Adrenal gland (tissue), 12 donors: ENCODE results near the gene BMP2K. TPM values are rescaled to one million over a fixed set of nuclear protein-coding genes. Genes with fewer than 3 reads are reported as not detected.

Source experiments
- DNase-seq, 7 donors: peaks; one replicate each; pipeline ENCODE4 v3.0.0-alpha.2; 2019 to 2020
- H3K27ac ChIP-seq, 5 donors: fragments of 200-600 bp; sonication (generic) in 4 of 5; 1 replicate in 3 of 5; 2 replicates in 2 of 5; pipeline versions ENCODE4 v1.5.1 to v1.8.0; 2016 to 2020; ENCODE audit warnings: mild to moderate bottlenecking in 1 of 5
- H3K27me3 ChIP-seq: fragments of 200-600 bp; 2 replicates; pipeline ENCODE4 v1.8.0; 2021
- H3K36me3 ChIP-seq, 2 donors: fragments of 200-600 bp; replicated peaks in 1 of 2; 1 replicate in 1 of 2; 2 replicates in 1 of 2; pipeline versions ENCODE4 v1.5.1 to v1.8.0; 2018 to 2022
- H3K4me1 ChIP-seq, 2 donors: fragments of 200-600 bp; replicated peaks in 1 of 2; 1 replicate in 1 of 2; 2 replicates in 1 of 2; pipeline versions ENCODE4 v1.5.1 to v1.8.0; 2018 to 2021
- H3K4me3 ChIP-seq, 4 donors: fragments of 200-600 bp; sonication (generic) in 3 of 4; one replicate each; pipeline ENCODE4 v1.5.1; 2016 to 2018
- H3K9me3 ChIP-seq, 3 donors: fragments of 200-600 bp; sonication (generic) in 1 of 3; replicated peaks in 1 of 3; 1 replicate in 2 of 3; 2 replicates in 1 of 3; pipeline versions ENCODE4 v1.5.1 to v1.8.0; 2016 to 2021
- CTCF ChIP-seq, 6 experiments: fragments of 450-650 bp in 4 of 6; fragments of 200-600 bp in 2 of 6; sonication (generic) in 1 of 6; IDR thresholded peaks; 1 replicate in 5 of 6; 2 replicates in 1 of 6; pipeline versions ENCODE4 v1.5.1 to v1.8.0; 2016 to 2021; ENCODE audit warnings: antibody characterized with exemption in 6 of 6, mild to moderate bottlenecking in 2 of 6, moderate library complexity in 1 of 6
- POLR2A ChIP-seq, 2 donors: fragments of 450-650 bp; IDR thresholded peaks; one replicate each; pipeline ENCODE4 v1.6.1; 2017; ENCODE audit warnings: antibody characterized with exemption in 2 of 2, mild to moderate bottlenecking in 2 of 2, moderate library complexity in 1 of 2
- WGBS, 4 donors: extraction: QIAGEN DNeasy Blood & Tissue Kit in 2 of 4; methylation state at CpG; one replicate each; pipeline versions ENCODE4 v1.1.5 to v1.1.7; 2013 to 2017; 5-methylcytosine and 5-hydroxymethylcytosine counted together
- intact Hi-C, 2 donors: fragments of 100-400 bp; cut with DNase I; formaldehyde crosslinking; loops; one replicate each; pipeline versions ENCODE4 v1.14.1 to v1.15.0; 2022 to 2023
- polyA plus RNA-seq, 3 donors: library from polyadenylated mRNA; stranded (reverse); fragments of 200-250 nt in 2 of 3; fragments of 350-450 nt in 1 of 3; fragmentation: Illumina TruSeq in 1 of 3; extraction: RNeasy Lipid Tissue Mini Kit (QIAGEN cat#74804) in 1 of 3; gene quantifications; one replicate each; pipeline ENCODE4 v1.2.3, GENCODE V29; 2013 to 2014
- total RNA-seq, 9 donors: library from RNA; depleted of rRNA in 4 of 9; stranded (reverse); fragments of >200 nt in 4 of 9; fragments of 120-200 nt in 1 of 9; fragmentation: NEBNext Ultra II Directional in 1 of 9; extraction: Animal tissue kit (Norgen Biotek cat#: 25700) in 1 of 9; gene quantifications; one replicate each; pipeline versions ENCODE4 v1.1.0 to v1.2.4, GENCODE V29; 2013 to 2023
- donor health status: healthy with polysubstance abuse.
- donor health status: Bipolar disorder and iron deficiency.
- donor health status: DM: yes; HTN: yes; CAD: no.
- donor health status: DM: no; HTN: no; CAD: no.
- donor health status: DM: no; HTN: no; CAD: no.
- donor health status: DM: yes; HTN: yes; CAD: no.

BMP2K gene
- total and polyA plus RNA-seq, 12 donors, result 8.7 to 73.2 (median 35.8) TPM

- intact Hi-C loops, result no loop called here
- Histone ChIP-seq H3K27me3 (no peaks in the 10 kb centered on the region), H3K4me1 (no peaks in the 10 kb centered on the region), H3K27ac (no peak overlapping the region), H3K4me3 (no peak overlapping the region), H3K9me3 (no peaks in the 10 kb centered on the region), H3K36me3 (no peaks in the 10 kb centered on the region)
- TF ChIP-seq POLR2A (IDR thresholded peaks at IDR 0.05), result no peak
- DNase-seq, result no peak
- 73 to 80% (median 75%) methylated on average over 2 of the region's 2 CpGs for whole genome bisulfite sequencing, 4 donors
Measured at GRCh38 chr4:78845472-78845871, 69.3 kb downstream of the BMP2K start.

- Histone ChIP-seq H3K27me3 (no peaks in the 10 kb centered on the region), H3K27ac (no peak overlapping the region), H3K36me3 (no peaks in the 10 kb centered on the region), H3K4me1 (no peaks in the 10 kb centered on the region), H3K4me3 (no peak overlapping the region), H3K9me3 (no peaks in the 10 kb centered on the region)
- intact Hi-C loops, result no loop called here
- no peak for TF ChIP-seq CTCF (IDR thresholded peaks at IDR 0.05)
- TF ChIP-seq POLR2A (IDR thresholded peaks at IDR 0.05), result no peak
- DNase-seq, result no peak
Measured at GRCh38 chr4:78846258-78846657, 70.1 kb downstream of the BMP2K start.

GRCh38 chr4:78862314-78862737 lies 86.2 kb downstream of the BMP2K start:
- TF ChIP-seq POLR2A (IDR thresholded peaks at IDR 0.05) (no peak), CTCF (IDR thresholded peaks at IDR 0.05) (no peak)

GRCh38 chr4:78863254-78863869 lies 87.2 kb downstream of the BMP2K start:
- Histone ChIP-seq H3K27me3 (no peaks in the 10 kb centered on the region), H3K4me3 (no peak overlapping the region), H3K36me3 (peaks cover 0 to 21% of the 10 kb centered on the region in 2 donors), H3K4me1 (no peaks in the 10 kb centered on the region), H3K9me3 (no peaks in the 10 kb centered on the region), H3K27ac (no peak overlapping the region)
- WGBS, 4 donors, result 81 to 91% (median 86%) methylated on average over 5 of the region's 5 CpGs
- TF ChIP-seq POLR2A (IDR thresholded peaks at IDR 0.05), result no peak
- no peak for TF ChIP-seq CTCF (IDR thresholded peaks at IDR 0.05)
- no peak for DNase-seq
- intact Hi-C loops, result loop anchor here (10.0 kb wide), 2 partner anchors 219 to 249 kb away; no protein-coding TSS in a partner anchor

More at GRCh38 chr4:78862314-78862737, 86.2 kb downstream of the BMP2K start:
- DNase-seq, result no peak
- H3K9me3 ChIP-seq, result no peaks in the 10 kb centered on the region
- WGBS, 4 donors, result 90 to 96% (median 93%) methylated on average over 2 of the region's 2 CpGs
- no peak overlapping the region for H3K4me3 ChIP-seq
- H3K27me3 ChIP-seq, result no peaks in the 10 kb centered on the region
- peaks cover 0 to 13% of the 10 kb centered on the region in 2 donors for H3K36me3 ChIP-seq
- H3K27ac ChIP-seq, result no peak overlapping the region
- intact Hi-C loops, result loop anchor here (10.0 kb wide), 2 partner anchors 218 to 248 kb away; no protein-coding TSS in a partner anchor
- peaks cover 0 to 3% of the 10 kb centered on the region in 2 donors for H3K4me1 ChIP-seq

GRCh38 chr4:78863991-78864390 lies 87.8 kb downstream of the BMP2K start:
- Histone ChIP-seq H3K4me3 (no peak overlapping the region), H3K27me3 (no peaks in the 10 kb centered on the region), H3K27ac (no peak overlapping the region), H3K9me3 (no peaks in the 10 kb centered on the region), H3K4me1 (no peaks in the 10 kb centered on the region), H3K36me3 (peaks cover 0 to 21% of the 10 kb centered on the region in 2 donors)
- intact Hi-C loops, result loop anchor here (2.0 to 10.0 kb wide), 3 partner anchors 219 to 253 kb away; no protein-coding TSS in a partner anchor
- DNase-seq, result no peak
- no peak for TF ChIP-seq POLR2A (IDR thresholded peaks at IDR 0.05)
- no peak for TF ChIP-seq CTCF (IDR thresholded peaks at IDR 0.05)
- WGBS, 4 donors, result 73 to 84% (median 74%) methylated on average over 2 of the region's 2 CpGs
